HS-5 (cell line): ENCODE measurements around the gene HDGFL3.

Source experiments
- DNase-seq: peaks from one replicate; pipeline ENCODE4 v3.0.0-alpha.2; 2012; ENCODE audit warnings: low read depth

Gene HDGFL3

DNA sequence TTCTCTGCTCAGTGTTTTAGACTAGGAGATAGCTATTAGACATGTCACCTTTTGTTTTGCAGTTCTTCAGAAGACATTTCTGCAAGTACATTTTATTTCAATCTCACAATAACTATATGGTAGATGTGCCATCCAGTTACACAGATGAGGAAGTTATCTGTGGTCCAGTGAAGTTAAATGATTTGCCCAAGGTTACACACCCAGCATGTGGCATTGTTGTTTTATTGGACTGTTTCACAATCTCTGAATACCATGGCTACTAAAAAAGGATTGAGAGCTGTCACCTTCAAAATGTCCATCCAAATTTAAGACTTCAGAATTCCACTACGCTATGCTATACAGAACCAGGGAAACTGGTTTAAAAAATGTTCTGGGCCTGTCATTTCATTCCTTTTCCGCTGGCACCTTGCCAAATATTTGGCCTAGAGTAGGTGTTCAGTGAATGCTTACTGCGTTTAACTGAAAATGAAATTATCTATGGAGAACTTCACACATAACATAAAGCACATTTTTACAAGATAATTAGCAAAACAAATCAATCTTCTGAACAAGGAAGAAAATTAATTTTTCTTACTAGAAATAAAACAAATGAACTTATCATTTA, 80.0 kb downstream of the HDGFL3 start:
- no peak for DNase-seq

DNA sequence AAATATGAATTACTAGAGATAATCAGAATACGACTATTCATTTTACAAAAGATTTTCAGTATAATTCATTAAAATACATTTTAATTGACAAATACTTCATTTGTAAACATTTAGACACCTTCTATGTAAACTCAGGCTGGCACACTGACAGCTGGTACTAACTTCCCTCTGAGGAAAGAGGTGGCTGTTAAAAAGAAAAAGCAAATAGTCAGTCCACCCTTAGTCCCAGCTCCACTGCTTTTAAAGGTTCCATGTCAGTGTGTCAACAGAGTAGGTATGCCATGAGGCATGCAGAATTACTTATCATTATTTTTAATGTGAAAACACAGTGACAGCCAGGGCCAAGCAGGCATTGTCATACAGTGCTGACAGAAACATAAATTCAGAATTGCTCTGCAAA, 84.1 kb downstream of the HDGFL3 start:
- no peak for DNase-seq

DNA sequence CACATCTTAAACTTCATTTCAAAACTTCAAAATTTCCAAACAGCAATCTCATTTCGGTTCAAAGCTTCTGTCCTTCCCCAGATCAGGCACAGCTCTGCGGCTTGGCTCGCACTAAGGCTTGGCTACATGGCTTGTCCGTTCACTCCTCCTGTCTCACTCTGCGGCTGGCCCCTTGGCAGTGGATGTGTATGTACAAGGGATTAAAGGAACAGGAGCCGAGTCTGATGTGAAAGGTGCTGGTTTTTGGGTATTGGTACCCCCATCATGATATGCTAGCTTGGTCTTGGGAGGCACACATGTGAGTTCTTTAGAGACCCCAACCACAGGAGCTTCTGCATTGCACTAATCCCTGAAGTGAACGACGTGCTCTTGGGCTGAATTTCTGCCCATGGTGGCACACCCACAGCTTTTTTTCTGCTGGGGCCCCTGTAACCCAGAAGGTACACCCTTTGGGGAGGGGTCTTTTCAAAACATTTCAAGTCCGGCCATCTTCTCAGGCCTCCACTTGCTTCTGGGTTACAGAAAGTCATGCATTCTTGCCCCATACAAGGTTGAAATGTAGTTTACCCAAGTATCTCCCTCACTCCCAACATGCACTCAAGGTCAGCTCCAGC, 87.5 kb downstream of the HDGFL3 start:
- DNase-seq = no peak

DNA sequence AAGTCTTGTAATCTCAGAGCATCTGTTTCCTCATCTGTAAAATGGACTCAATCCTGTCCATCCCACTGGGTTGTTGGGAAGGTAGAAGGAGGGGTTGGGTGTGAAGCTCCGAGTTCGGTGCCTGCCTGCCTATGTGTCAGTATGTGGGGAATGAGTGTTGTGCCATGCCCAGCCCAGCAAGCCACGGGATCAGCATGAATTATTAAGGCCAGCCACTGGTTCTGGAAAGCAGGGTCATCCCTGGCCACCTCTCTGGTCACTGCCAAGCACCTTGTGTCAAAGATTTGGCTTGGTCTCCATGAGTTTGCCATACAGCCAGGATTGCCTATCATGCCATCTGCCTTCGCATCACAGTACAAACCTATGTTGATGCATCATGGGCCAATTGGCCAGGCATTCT, 88.7 kb downstream of the HDGFL3 start:
- DNase-seq = no peak

DNA sequence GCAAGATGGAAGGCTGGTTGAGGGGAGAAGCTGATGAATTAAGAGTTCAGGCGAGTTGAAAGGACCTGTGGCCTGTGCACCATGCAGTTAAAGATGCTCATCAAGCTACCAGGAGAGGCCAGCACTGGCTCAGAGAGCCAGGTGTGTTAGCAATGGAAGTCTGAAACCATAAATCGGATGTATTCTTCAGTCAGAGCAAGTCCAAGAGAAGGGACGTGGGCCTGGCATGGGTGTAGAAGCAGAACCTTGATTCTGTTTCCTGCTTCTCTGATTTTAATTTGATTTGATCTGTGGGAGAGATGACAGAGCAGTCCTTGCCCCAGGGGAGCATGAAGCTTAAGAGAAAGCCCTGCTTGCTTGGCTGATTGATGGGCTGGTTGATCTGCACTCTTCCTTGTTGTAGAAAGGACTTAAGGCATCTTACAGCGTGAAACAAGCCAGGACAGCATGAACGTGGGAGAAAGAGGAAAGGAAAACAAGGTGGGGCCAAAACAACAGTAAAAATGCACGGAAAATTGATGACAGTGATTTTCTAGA, 89.3 kb downstream of the HDGFL3 start:
- DNase-seq = no peak

DNA sequence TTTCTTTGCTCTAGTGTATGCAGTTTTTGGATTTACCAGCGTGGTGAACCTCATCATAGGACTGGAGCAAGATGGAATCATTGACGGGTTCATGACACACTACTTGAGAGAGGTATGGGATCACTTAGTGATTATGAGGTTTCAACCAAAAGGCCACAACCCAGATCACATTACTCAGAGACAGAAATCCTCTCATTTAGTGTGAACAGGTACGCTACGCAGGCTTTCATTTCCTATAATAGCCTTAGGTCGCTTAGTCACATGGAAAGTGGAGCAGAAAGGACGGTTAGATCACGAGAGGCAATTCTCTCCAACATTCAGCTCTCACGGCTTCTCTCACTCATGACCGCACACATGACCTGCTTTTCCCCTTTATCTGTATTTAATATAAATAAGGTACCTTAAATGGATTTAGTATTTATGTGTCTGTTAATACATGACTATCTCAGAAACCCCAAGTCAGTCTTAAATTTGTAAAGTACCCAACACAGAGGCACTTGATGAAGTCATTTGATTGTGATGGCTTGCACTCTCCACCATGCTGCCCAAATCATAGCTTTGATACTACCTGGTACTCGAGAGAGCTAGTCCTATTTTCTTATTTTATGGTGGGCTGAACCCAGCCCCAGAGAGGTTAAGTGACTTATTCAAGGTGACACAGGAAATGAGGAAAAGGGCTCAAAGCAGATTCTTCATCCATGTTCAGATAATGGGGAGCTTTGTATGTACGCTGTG, 91.6 kb downstream of the HDGFL3 start:
- DNase-seq = no peak

DNA sequence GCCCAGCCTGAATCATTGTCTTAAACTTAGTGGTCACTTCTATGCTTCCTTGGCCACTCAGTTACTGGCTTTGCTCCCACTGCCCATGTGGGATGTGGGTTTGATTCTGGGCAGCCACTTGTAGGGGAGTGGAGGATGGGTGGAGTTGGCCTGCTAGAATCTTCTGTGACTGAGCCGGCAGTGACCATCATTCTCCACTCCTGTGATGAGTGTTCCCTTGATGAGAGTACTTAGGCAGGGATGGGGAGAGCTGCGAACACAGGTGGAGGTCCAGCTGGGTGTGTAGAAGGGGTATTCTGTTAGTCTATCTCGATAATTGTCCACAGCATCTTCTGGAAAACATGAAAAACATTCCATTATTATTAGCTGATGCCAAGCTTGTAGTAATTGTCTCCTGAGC, 92.2 kb downstream of the HDGFL3 start:
- no peak for DNase-seq

GRCh38 chr15:83114856-83115255, 92.8 kb downstream of the HDGFL3 start:
- no peak for DNase-seq

DNA sequence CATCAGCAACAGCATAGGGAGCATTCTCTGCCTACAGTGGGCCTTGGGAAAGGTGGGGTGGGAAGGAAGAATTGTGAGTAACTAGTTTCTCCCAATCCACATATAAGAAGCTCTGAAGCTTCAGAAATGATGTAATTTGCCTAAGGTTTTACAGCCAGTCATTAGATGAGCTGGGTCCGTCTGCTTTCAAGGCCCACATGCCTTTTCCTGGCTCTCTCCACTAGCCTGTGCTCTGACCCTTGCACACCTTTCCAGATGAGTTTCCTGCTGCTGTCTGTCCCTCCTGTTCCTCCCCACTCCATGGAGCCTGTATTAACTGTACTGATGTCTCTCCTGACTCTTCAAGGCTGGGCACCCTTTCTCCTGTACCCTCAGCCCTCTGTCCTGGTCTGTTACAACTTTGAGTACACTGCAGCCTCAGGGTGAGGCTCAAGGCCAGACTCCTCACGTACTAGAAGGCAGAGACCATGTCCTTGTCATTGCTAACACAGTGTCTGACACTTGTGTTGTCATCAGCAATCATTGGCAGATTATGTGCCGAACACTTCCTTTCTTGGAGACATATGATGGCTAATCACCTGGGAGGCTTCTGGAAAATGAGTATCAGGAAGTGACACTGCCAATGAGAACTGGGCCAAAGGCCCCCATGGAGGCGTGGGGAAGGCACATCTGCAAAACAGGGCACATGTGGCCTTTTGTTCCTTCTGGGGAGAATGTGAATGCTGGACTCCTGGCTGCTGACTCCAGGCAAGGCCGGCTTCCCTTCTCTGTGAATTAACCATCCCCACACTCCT, 93.5 kb downstream of the HDGFL3 start:
- DNase-seq = no peak

DNA sequence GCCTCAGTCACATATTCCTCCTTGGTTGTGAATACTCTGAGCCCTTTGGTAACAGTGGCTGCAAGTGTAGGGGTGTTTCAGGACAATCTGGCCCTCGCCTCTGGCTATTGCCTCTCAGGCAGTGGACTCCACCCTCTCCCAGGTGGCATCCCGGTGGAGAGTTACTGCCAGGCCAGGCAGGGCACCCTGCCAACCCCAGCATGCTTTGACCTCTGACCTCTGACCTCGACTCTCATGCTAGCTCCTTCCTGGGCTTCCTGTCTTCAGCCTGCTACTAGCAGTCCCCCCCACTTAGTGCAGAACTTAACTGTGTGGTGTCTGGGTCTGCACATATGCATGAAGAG, 94.7 kb downstream of the HDGFL3 start:
- DNase-seq = no peak

- no peak for DNase-seq
Measured at GRCh38 chr15:83112233-83112955, 95.2 kb downstream of the HDGFL3 start.

GRCh38 chr15:83111149-83111548, 96.5 kb downstream of the HDGFL3 start:
- DNase-seq = no peak

GRCh38 chr15:83110381-83110780, 97.2 kb downstream of the HDGFL3 start:
- DNase-seq = no peak

GRCh38 chr15:83109532-83109931, 98.1 kb downstream of the HDGFL3 start:
- DNase-seq = no peak

DNA sequence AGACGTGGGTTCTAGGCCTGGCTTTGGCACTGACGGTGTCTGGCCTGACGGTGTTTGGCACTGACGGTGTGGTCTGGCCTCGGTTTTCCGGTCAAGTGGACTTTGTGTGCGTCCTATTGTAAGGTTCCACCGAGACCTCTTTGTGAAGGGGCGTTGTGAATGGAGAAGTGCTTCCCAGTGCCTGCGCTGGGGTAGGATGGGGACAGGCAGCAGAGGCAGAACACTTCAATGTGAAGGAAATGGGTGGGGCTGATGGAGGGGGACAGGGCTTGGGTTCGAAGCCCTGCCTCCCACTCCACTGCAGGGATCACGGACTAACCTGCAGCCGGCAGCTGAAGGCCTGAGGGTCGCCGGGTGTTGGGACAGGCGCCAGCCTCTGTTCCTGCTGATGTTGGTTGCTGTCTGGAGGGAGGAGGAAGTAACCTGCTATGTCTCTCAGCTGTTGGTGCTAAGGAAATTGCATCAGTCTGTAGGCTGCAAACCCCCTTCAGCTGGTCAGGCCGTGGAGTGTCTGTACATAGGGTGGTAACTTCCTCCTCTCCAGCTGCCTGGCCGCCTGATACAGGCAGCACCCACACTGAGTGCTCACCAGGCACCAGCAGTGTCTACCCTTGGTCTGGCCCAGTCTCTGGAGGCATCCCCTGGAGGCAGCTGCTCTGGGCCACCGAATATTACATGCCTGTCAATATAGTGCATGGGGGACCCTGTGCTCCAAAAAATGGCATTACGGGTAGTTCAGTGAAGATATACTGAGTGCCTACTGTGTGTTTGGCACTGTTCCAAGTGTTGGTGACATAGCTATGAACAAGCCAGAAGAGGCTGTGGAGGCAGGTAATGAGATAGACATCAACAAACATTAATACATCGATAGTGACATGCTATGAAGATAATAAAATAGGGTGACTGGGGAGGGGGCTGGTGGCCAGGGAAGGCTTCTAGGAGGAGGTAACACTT, 99.1 kb downstream of the HDGFL3 start:
- no peak for DNase-seq

DNA sequence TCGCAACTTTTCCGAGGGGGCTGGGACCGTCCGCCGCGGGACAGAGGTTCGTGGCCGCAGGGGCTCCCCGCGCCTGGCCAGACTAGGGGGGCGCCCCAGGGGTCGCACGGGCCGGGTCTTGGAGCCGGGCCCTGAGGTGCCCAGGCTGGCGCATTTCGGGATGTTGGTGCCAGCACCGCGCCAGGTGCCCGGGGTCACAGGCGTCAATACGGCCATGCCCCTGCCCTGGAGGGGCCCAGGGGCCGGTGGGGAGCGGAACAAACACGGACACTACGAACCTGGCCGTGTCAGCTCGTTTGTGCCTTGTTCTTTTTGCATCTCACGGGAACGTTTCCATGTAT, 99.8 kb downstream of the HDGFL3 start:
- no peak for DNase-seq

DNA sequence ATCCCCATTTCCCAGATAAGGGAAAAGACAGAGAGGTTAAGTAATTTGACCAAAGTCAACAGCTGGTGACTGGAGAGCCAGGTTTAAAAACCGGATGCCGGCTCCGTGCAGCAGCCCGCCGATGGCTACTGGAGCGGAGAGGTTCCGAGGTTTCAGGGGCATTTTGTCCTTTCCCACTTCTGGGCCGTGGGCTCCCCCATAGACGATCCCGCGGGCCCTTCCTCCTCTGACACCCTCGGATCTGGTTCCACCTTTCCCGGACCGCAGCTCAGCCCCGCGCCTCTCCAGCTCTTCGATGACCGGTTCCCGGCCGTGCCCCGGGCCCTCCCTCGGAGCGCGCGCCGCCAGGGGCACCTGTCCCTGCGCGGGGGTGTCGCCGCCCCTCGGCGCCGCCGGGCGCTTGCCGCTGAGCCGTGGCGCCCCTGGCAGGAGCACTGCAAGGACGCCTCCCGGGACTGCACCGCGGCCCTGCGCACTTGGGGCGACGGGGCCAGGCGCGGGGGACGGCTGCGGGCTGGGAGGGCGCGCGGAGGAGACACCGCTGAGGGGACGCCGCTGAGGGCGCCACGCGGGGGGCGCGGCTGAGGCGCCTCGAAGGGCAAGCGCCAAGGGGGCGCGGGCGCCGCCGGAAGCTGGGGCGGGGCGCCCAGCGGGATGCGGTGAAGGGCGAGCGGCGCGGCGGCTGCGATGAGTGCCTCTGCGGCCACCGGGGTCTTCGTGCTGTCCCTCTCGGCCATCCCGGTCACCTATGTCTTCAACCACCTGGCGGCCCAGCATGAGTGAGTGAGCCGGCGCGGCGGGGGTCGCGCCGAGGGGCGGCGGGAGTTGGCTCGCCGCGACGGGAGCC, 100.4 kb downstream of the HDGFL3 start, which contains the start of gene TM6SF1:
Gene TM6SF1, plus strand, starts transcription at position 652 of the 847 bp plus-strand sequence. Its CDS starts 36 bp downstream, at position 688.
- DNase-seq = no peak

DNA sequence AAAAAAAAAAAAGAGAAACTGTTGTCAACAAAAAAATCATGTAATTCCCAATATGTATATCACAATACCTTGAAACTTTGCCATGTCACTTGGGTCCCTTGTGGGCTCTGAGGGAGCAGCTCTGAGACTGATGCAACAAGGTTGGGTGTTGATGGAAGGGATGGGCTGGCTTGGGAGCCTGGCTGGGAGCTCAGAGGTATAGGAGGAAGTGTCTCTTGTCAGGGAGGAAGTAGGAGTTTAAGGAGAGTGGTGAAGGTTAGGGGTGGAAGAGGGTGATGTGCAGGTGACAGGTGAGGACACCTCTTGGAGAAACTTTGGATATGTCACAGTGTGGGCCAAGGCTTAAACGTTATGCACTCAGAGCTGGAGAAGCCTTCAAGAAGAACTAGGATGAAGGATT, 102.2 kb downstream of the HDGFL3 start:
- no peak for DNase-seq

DNA sequence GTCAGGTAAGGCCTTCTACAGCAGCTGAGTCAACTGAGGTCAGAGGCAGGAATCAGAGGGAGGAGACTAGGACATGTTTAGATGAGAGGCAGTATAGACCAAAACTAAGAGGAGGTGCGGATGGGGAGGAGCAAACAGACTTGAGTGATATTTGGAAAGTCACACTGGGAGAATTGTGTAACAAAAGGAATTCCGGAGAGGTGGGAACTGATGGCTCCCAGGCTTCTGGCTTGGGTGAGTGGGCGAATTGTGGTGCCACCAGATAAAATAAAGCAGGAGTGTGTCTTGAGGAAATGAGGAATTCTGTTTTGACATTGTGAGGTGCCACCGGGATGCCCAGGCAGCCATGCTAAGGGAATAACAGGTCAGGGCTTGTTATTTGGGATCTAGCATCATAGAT, 103.5 kb downstream of the HDGFL3 start:
- no peak for DNase-seq

- DNase-seq = no peak
Measured at GRCh38 chr15:83102346-83102745, 105.3 kb downstream of the HDGFL3 start.
